Natural killer cell (primary cell): ENCODE results near the gene SEMA5A. TPM values are rescaled to one million over a fixed set of nuclear protein-coding genes. Genes with fewer than 3 reads are reported as not detected.

Source experiments
- ATAC-seq, 3 donors: fragments of 150-1000 bp in 2 of 3; fragments of 200-7000 bp in 1 of 3; cut with Tn5 transposase; 1 replicate in 1 of 3; 2 replicates in 2 of 3; pipeline ENCODE4 v1.10.0; 2021; ENCODE audit warnings: mild to moderate bottlenecking in 2 of 3, moderate library complexity in 2 of 3
- DNase-seq, 2 donors: peaks; one replicate each; pipeline versions ENCODE4 v3.0.0 to v3.0.0-alpha.2; 2013 to 2021; ENCODE audit warnings: mixed read lengths in 1 of 2
- H3K27ac ChIP-seq: one replicate; pipeline ENCODE4 v1.5.1; 2013; ENCODE audit warnings: mild to moderate bottlenecking, low read length
- H3K27me3 ChIP-seq: one replicate; pipeline ENCODE4 v1.6.1; 2013; ENCODE audit warnings: low read length; ENCODE audit not compliant: control insufficient read depth, insufficient read depth
- H3K36me3 ChIP-seq: one replicate; pipeline ENCODE4 v1.6.1; 2013; ENCODE audit warnings: low read length; ENCODE audit not compliant: control insufficient read depth, insufficient read depth
- H3K4me1 ChIP-seq: one replicate; pipeline ENCODE4 v1.6.1; 2013; ENCODE audit warnings: low read length; ENCODE audit not compliant: control insufficient read depth, insufficient read depth
- H3K4me3 ChIP-seq: one replicate; pipeline ENCODE4 v1.5.1; 2013; ENCODE audit warnings: low read length
- H3K9me3 ChIP-seq: one replicate; pipeline ENCODE4 v1.6.1; 2013; ENCODE audit warnings: low read length; ENCODE audit not compliant: control insufficient read depth, insufficient read depth
- H3K27ac Mint-ChIP-seq, 2 donors: one replicate each; pipeline ENCODE4 v1.8.0; 2022; ENCODE audit warnings: mild to moderate bottlenecking in 2 of 2, mixed read lengths in 2 of 2, moderate library complexity in 1 of 2
- H3K27me3 Mint-ChIP-seq, 2 donors: one replicate each; pipeline ENCODE4 v1.8.0; 2022; ENCODE audit warnings: low read depth in 2 of 2, mixed read lengths in 2 of 2
- H3K36me3 Mint-ChIP-seq: one replicate; pipeline ENCODE4 v1.8.0; 2022; ENCODE audit warnings: mixed read lengths
- H3K4me1 Mint-ChIP-seq, 2 donors: one replicate each; pipeline ENCODE4 v1.8.0; 2022; ENCODE audit warnings: mixed read lengths in 2 of 2
- H3K4me3 Mint-ChIP-seq: one replicate; pipeline ENCODE4 v1.8.0; 2022; ENCODE audit warnings: mild to moderate bottlenecking, moderate library complexity, mixed read lengths
- H3K9me3 Mint-ChIP-seq, 2 donors: one replicate each; pipeline ENCODE4 v1.8.0; 2022; ENCODE audit warnings: mixed read lengths in 2 of 2
- WGBS: methylation state at CpG from one replicate; pipeline ENCODE4 v1.1.7; 2013; ENCODE audit warnings: missing lambda C conversion rate; ENCODE audit not compliant: insufficient coverage; 5-methylcytosine and 5-hydroxymethylcytosine counted together
- intact Hi-C: fragments of 100-400 bp; cut with micrococcal nuclease; formaldehyde crosslinking; loops from one replicate; pipeline ENCODE4 v1.14.2; 2022
- total RNA-seq, 4 donors: library from RNA; stranded (reverse); fragments of 120-200 nt in 1 of 4; gene quantifications; one replicate each; pipeline versions ENCODE4 v1.2.3 to v1.2.4, GENCODE V29; 2013 to 2022
- TF ChIP-seq, protein P1 (sequence below): fragments of 200-600 bp; IDR thresholded peaks from one replicate; pipeline ENCODE4 v1.8.0; 2022; ENCODE audit warnings: antibody characterized with exemption

SEMA5A gene
- total RNA-seq, 3 donors from 2014 or later (not counting 1 experiment from before 2014, with no cell fraction given): 0.15 TPM; not detected in 2

DNA sequence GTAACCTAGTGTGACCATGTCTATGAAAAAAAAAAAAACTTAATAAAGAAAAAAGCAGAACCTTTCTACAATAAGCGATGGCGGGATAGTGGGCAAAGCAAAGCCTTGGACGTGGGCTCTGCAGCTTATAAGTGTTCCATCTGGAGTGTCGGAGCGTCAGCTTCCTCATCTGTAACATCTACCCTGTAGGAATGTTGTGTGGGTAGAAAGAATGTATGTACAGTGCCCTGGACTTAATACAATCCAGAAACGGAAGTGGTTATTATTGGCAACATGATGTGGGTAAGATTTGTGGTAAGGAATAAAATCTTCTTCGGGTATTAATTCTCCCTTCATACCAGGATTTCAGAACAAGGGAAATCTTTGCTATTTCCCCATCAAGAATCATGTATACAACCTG, 66.5 kb downstream of the SEMA5A start:
- Mint-ChIP-seq H3K27ac (no peak overlapping the region), H3K36me3 (peaks cover 7% of the 10 kb centered on the region), H3K9me3 (peaks cover 15 to 27% of the 10 kb centered on the region in 2 donors), H3K4me1 (no peaks in the 10 kb centered on the region), H3K4me3 (no peak overlapping the region), H3K27me3 (no peaks in the 10 kb centered on the region)
- intact Hi-C loops: no loop called here
- no peaks in the 10 kb centered on the region for H3K27me3 ChIP-seq
- H3K9me3 ChIP-seq: peaks cover 17% of the 10 kb centered on the region
- no peak overlapping the region for H3K27ac ChIP-seq
- H3K36me3 ChIP-seq: no peaks in the 10 kb centered on the region
- WGBS: 83% methylated on average over 3 of the region's 7 CpGs
- H3K4me3 ChIP-seq: no peak overlapping the region
- DNase-seq: no peak
- no peaks in the 10 kb centered on the region for H3K4me1 ChIP-seq
- TF ChIP-seq, protein P1, sequence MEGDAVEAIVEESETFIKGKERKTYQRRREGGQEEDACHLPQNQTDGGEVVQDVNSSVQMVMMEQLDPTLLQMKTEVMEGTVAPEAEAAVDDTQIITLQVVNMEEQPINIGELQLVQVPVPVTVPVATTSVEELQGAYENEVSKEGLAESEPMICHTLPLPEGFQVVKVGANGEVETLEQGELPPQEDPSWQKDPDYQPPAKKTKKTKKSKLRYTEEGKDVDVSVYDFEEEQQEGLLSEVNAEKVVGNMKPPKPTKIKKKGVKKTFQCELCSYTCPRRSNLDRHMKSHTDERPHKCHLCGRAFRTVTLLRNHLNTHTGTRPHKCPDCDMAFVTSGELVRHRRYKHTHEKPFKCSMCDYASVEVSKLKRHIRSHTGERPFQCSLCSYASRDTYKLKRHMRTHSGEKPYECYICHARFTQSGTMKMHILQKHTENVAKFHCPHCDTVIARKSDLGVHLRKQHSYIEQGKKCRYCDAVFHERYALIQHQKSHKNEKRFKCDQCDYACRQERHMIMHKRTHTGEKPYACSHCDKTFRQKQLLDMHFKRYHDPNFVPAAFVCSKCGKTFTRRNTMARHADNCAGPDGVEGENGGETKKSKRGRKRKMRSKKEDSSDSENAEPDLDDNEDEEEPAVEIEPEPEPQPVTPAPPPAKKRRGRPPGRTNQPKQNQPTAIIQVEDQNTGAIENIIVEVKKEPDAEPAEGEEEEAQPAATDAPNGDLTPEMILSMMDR: no peak
- ATAC-seq: no peak

DNA sequence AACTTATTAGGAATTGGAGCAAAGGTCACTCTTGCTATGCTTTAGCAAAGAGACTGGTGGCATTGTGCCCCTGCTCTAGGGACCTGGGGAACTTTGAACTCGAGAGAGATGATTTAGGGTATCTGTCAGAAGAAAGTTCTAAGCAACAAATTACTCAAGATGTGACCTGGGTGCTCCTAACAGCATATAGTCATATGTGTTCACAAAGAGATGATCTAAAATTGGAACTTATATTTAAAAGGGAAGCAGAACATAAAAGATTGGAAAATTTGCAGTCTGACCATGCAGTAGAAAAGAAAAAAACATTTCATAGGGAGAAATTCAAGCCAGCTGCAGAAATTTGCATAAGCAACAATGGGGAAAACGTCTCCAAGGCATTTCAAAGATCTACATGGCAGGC, 68.3 kb downstream of the SEMA5A start:
- intact Hi-C loops: no loop called here

DNA sequence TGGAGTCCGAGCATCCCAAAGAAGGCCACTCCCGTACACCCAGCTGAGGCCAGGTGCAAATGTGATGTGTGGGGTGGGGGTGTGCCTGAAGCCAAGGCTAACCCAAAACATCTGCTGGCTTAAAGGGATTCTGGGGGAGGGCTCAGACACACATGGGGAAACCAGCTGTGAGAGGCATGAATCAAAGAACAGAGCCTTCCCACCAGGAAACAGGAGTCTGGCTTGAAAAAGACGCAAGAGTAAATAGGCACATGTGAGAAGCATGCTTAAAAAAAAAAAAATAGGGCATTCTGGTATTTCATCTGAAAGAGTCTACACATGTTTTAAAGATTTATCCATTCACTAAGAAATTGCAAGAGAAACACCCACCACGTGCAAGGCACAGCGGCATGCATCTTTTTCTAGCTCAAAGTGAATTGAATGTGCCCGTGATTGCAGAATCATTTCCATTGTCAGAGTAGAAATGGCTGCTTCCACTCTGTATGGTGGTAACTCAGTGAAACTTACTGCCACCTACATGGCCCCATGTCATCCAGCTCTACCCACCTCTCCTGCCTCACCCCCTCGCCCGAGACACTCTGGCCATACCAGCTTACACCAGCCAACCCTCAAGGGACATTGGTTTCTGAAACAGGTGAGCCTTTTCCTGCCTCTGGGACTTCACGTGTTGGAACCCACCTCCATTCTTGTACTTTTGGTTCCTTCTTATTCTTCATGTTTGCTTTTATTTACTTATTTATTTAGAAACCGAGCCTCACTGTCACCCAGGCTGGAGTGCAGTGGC, 71.5 kb downstream of the SEMA5A start:
- intact Hi-C loops: no loop called here
- no peak for DNase-seq
- Histone ChIP-seq H3K36me3 (no peaks in the 10 kb centered on the region), H3K27me3 (no peaks in the 10 kb centered on the region), H3K4me3 (no peak overlapping the region), H3K4me1 (no peaks in the 10 kb centered on the region), H3K9me3 (peaks cover 17% of the 10 kb centered on the region), H3K27ac (no peak overlapping the region)
- no peak for ATAC-seq
- no peaks in the 10 kb centered on the region for H3K27me3 Mint-ChIP-seq
- no peaks in the 10 kb centered on the region for H3K4me1 Mint-ChIP-seq
- H3K9me3 Mint-ChIP-seq: peaks cover 14 to 17% of the 10 kb centered on the region in 2 donors
- 86% methylated on average over 10 of the region's 10 CpGs for WGBS
- no peak overlapping the region for H3K27ac Mint-ChIP-seq
- TF ChIP-seq, protein P1: no peak
- H3K4me3 Mint-ChIP-seq: no peak overlapping the region
- peaks cover 7% of the 10 kb centered on the region for H3K36me3 Mint-ChIP-seq

More for the DNA sequence above, 68.3 kb downstream of the SEMA5A start:
- H3K4me3 ChIP-seq: no peak overlapping the region
- Mint-ChIP-seq H3K4me3 (no peak overlapping the region), H3K27ac (no peak overlapping the region), H3K9me3 (peaks cover 13 to 25% of the 10 kb centered on the region in 2 donors), H3K27me3 (no peaks in the 10 kb centered on the region), H3K4me1 (no peaks in the 10 kb centered on the region), H3K36me3 (peaks cover 7% of the 10 kb centered on the region)
- TF ChIP-seq, protein P1: no peak
- ATAC-seq: no peak
- peaks cover 17% of the 10 kb centered on the region for H3K9me3 ChIP-seq
- H3K4me1 ChIP-seq: no peaks in the 10 kb centered on the region
- H3K36me3 ChIP-seq: no peaks in the 10 kb centered on the region
- WGBS: 54% methylated on average over 2 of the region's 2 CpGs
- H3K27ac ChIP-seq: no peak overlapping the region
- no peak for DNase-seq
- H3K27me3 ChIP-seq: no peaks in the 10 kb centered on the region
